CD14-positive monocyte (primary cell): ENCODE data around the gene PRDX3. TPM values are rescaled to one million over a fixed set of nuclear protein-coding genes. Genes with fewer than 3 reads are reported as not detected.
A peak's percentile ranks its signal among the peaks of the same experiment; 100 is the strongest.

Source experiments
- DNase-seq, 3 donors: peaks; one replicate each; pipeline ENCODE4 v3.0.0-alpha.2; 2011 to 2022
- H2AFZ ChIP-seq: 2 replicates; pipeline ENCODE4 v1.6.0; 2012; ENCODE audit warnings: mild to moderate bottlenecking, low read depth, low read length, inconsistent platforms; ENCODE audit not compliant: insufficient read depth, poor library complexity, severe bottlenecking
- H3K27ac ChIP-seq, 2 donors: 1 replicate in 1 of 2; 2 replicates in 1 of 2; pipeline ENCODE4 v1.5.1; 2012 to 2013; ENCODE audit warnings: low read length in 2 of 2, control low read depth in 1 of 2, inconsistent platforms in 1 of 2, low read depth in 1 of 2, mild to moderate bottlenecking in 1 of 2
- H3K27me3 ChIP-seq, 2 donors: one replicate each; pipeline versions ENCODE4 v1.6.0 to v1.6.1; 2011 to 2013; ENCODE audit warnings: low read length in 2 of 2; ENCODE audit not compliant: control insufficient read depth in 2 of 2, insufficient read depth in 2 of 2
- H3K36me3 ChIP-seq, 2 donors: replicated peaks in 1 of 2; 1 replicate in 1 of 2; 2 replicates in 1 of 2; pipeline versions ENCODE4 v1.5.1 to v1.6.1; 2012 to 2013; ENCODE audit warnings: low read length in 2 of 2, control low read depth in 1 of 2, inconsistent platforms in 1 of 2, mild to moderate bottlenecking in 1 of 2; ENCODE audit not compliant: insufficient read depth in 2 of 2, control insufficient read depth in 1 of 2
- H3K4me1 ChIP-seq, 2 donors: 1 replicate in 1 of 2; 2 replicates in 1 of 2; pipeline versions ENCODE4 v1.5.1 to v1.6.1; 2012 to 2013; ENCODE audit warnings: low read length in 2 of 2, control low read depth in 1 of 2, inconsistent platforms in 1 of 2, mild to moderate bottlenecking in 1 of 2, moderate library complexity in 1 of 2; ENCODE audit not compliant: insufficient read depth in 2 of 2, control insufficient read depth in 1 of 2
- H3K4me2 ChIP-seq: replicated peaks from 2 replicates; pipeline ENCODE3; 2012; ENCODE audit warnings: low read length, moderate library complexity, mild to moderate bottlenecking; ENCODE audit not compliant: poor library complexity, severe bottlenecking; ENCODE audit errors: extremely low read depth
- H3K4me3 ChIP-seq, 3 experiments: fragments of 200-600 bp in 1 of 3; sonication (generic) in 1 of 3; replicated peaks in 1 of 3; 1 replicate in 2 of 3; 2 replicates in 1 of 3; pipeline ENCODE4 v1.5.1; 2011 to 2013; ENCODE audit warnings: low read length in 3 of 3, mild to moderate bottlenecking in 3 of 3, control low read depth in 2 of 3, low read depth in 2 of 3, inconsistent platforms in 1 of 3, moderate library complexity in 1 of 3
- H3K79me2 ChIP-seq: 2 replicates; pipeline ENCODE4 v1.6.0; 2012; ENCODE audit warnings: mild to moderate bottlenecking, control low read depth, inconsistent platforms, low read length, moderate library complexity; ENCODE audit not compliant: insufficient read depth
- H3K9ac ChIP-seq: 2 replicates; pipeline ENCODE4 v1.6.0; 2017; ENCODE audit warnings: low read length, mild to moderate bottlenecking; ENCODE audit not compliant: insufficient read depth, poor library complexity, severe bottlenecking
- H3K9me3 ChIP-seq, 2 donors: replicated peaks in 1 of 2; 1 replicate in 1 of 2; 2 replicates in 1 of 2; pipeline versions ENCODE4 v1.5.1 to v1.6.1; 2012 to 2013; ENCODE audit warnings: low read length in 2 of 2, control low read depth in 1 of 2; ENCODE audit not compliant: control insufficient read depth in 1 of 2, insufficient read depth in 1 of 2
- H4K20me1 ChIP-seq: 2 replicates; pipeline ENCODE4 v1.6.0; 2012; ENCODE audit warnings: mild to moderate bottlenecking, low read length, control low read depth, moderate library complexity; ENCODE audit not compliant: insufficient read depth
- H3K27ac Mint-ChIP-seq, 7 donors: one replicate each; pipeline ENCODE4 v1.8.0; 2020; ENCODE audit warnings: mild to moderate bottlenecking in 7 of 7, mixed read lengths in 7 of 7, moderate library complexity in 6 of 7, inconsistent platforms in 2 of 7
- H3K27me3 Mint-ChIP-seq, 3 donors: one replicate each; pipeline ENCODE4 v1.8.0; 2021 to 2022; ENCODE audit warnings: low read depth in 3 of 3, mild to moderate bottlenecking in 3 of 3, mixed read lengths in 3 of 3, moderate library complexity in 3 of 3, inconsistent platforms in 1 of 3
- H3K36me3 Mint-ChIP-seq, 2 donors: one replicate each; pipeline ENCODE4 v1.8.0; 2020; ENCODE audit warnings: mixed read lengths in 2 of 2, inconsistent platforms in 1 of 2, mild to moderate bottlenecking in 1 of 2
- H3K4me1 Mint-ChIP-seq: one replicate; pipeline ENCODE4 v1.8.0; 2020; ENCODE audit warnings: mild to moderate bottlenecking, mixed read lengths
- H3K4me3 Mint-ChIP-seq, 2 donors: one replicate each; pipeline ENCODE4 v1.8.0; 2020; ENCODE audit warnings: mild to moderate bottlenecking in 2 of 2, mixed read lengths in 2 of 2, moderate library complexity in 1 of 2
- H3K9me3 Mint-ChIP-seq, 7 donors: one replicate each; pipeline ENCODE4 v1.8.0; 2020 to 2022; ENCODE audit warnings: mixed read lengths in 7 of 7, mild to moderate bottlenecking in 6 of 7, moderate library complexity in 6 of 7, inconsistent platforms in 2 of 7
- WGBS: methylation state at CpG from one replicate; pipeline ENCODE4 v1.1.5; 2013; ENCODE audit warnings: missing lambda C conversion rate; ENCODE audit not compliant: insufficient coverage; 5-methylcytosine and 5-hydroxymethylcytosine counted together
- intact Hi-C, 2 donors: fragments of 100-400 bp; cut with micrococcal nuclease; formaldehyde crosslinking; loops; one replicate each; pipeline versions ENCODE4 v1.15.0 to v1.15.1; 2023
- polyA plus RNA-seq, 3 donors: library from polyadenylated mRNA; depleted of rRNA in 1 of 3; unstranded in 2 of 3; stranded (reverse) in 1 of 3; fragments of 300-500 nt in 2 of 3; fragments of >200 nt in 1 of 3; fragmentation: Illumina TruSeq in 2 of 3; gene quantifications; 1 replicate in 2 of 3; 2 replicates in 1 of 3; pipeline ENCODE4 v1.2.3, GENCODE V29; 2012 to 2021
- TF ChIP-seq, protein P1 (sequence below): fragments of 200-600 bp; IDR thresholded peaks from one replicate; pipeline ENCODE4 v1.8.0; 2022; ENCODE audit warnings: antibody characterized with exemption, mild to moderate bottlenecking

Gene PRDX3
- polyA plus RNA-seq, 3 donors: 81.9 to 459 (median 410) TPM

DNA sequence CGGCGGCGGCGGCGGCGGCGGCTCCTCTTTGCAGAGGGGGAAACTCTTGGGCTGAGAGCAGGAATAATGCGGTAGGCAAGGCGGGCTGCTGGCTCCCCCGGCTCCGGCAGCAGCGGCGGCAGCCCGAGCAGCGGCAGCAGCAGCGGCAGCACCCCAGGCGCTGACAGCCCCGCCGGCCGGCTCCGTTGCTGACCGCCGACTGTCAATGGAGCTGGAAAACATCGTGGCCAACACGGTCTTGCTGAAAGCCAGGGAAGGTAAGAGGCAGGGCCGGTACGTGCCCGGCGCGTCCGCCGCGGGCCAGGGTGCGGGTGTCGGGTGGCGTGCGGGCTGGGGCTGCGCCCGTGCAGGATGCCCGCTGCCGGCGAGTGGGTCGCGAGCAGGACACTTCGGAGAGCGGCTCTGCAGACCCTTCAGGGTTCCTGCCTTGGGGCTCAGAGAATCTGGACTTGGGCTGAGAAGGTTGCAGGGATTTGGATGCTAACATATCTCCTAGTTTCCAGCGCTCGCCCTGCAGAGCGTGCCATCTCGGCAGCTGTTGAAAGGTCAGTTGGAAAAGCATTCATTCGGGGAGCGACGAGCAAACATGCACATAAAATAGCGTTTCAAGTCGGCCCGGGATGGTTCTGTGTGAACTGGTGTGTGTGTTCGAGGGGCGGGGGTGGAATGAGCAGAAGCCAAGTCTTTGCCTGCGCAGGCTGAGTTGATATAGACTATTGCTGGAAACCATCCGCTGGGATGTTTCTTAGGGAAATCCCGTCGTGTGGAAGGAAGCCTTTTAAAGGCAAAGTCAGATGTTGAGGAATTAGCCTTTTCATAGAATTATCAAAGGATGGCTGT is 29.3 kb upstream of the PRDX3 start:
- peak overlapping the region; percentile 95 to 96 for H3K4me3 Mint-ChIP-seq

DNA sequence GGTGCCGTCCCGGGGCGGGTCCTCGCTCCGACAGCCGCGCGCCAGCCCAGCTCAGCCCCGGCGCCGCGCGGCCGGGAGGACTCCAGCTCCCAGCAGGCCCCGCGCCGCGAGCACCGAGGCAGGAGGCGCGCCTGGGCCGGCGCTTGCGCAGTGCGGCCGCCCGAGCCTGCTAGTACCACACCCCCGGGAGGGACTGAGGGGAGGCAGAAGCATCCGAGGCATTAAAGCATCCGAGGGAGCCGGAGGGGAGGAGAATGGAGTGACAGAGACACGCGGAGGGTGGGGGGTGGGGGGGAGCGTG is 28.7 kb upstream of the PRDX3 start, which contains the start of gene GRK5:
Gene GRK5, plus strand, starts transcription at position 206 of the 301 bp plus-strand sequence. CDS start 347 bp downstream, outside the sequence.
- peaks cover 14% of the 10 kb centered on the region for H3K79me2 ChIP-seq
- under 1% methylated on average over 24 of the region's 34 CpGs for WGBS
- Mint-ChIP-seq H3K36me3 (peaks cover 2 to 7% of the 10 kb centered on the region in 2 donors), H3K9me3 (peaks cover 0 to 1% (median 0%) of the 10 kb centered on the region in 7 donors), H3K27ac (peak within 1 kb of the TSS; percentile 90 to 98 (median 97)), H3K4me3 (peak within 1 kb of the TSS; percentile 96 to 97), H3K27me3 (peaks cover 3 to 16% (median 16%) of the 10 kb centered on the region in 3 donors), H3K4me1 (peaks cover 41% of the 10 kb centered on the region)
- peak within 1 kb of the TSS; percentile 48 to 85 (median 80) for H3K4me3 ChIP-seq
- H3K36me3 ChIP-seq: peaks cover 0 to 4% of the 10 kb centered on the region in 2 donors
- peak within 1 kb of the TSS; percentile 81 for H2AFZ ChIP-seq
- no peaks in the 10 kb centered on the region for H3K27me3 ChIP-seq
- intact Hi-C loops: loop anchor here (2.0 to 10.0 kb wide), 4 partner anchors 63 to 453 kb away; partner anchors contain the start of gene CACUL1 (in 1 of the 2)
- H4K20me1 ChIP-seq: no peaks in the 10 kb centered on the region
- TF ChIP-seq, protein P1, sequence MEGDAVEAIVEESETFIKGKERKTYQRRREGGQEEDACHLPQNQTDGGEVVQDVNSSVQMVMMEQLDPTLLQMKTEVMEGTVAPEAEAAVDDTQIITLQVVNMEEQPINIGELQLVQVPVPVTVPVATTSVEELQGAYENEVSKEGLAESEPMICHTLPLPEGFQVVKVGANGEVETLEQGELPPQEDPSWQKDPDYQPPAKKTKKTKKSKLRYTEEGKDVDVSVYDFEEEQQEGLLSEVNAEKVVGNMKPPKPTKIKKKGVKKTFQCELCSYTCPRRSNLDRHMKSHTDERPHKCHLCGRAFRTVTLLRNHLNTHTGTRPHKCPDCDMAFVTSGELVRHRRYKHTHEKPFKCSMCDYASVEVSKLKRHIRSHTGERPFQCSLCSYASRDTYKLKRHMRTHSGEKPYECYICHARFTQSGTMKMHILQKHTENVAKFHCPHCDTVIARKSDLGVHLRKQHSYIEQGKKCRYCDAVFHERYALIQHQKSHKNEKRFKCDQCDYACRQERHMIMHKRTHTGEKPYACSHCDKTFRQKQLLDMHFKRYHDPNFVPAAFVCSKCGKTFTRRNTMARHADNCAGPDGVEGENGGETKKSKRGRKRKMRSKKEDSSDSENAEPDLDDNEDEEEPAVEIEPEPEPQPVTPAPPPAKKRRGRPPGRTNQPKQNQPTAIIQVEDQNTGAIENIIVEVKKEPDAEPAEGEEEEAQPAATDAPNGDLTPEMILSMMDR: no peak
- peak; percentile 91 to 93 (median 92) for DNase-seq
- peak within 1 kb of the TSS; percentile 84 for H3K4me2 ChIP-seq
- no peaks in the 10 kb centered on the region for H3K9me3 ChIP-seq
- H3K27ac ChIP-seq: peak within 1 kb of the TSS; percentile 73 to 86
- H3K9ac ChIP-seq: peak within 1 kb of the TSS; percentile 93
- H3K4me1 ChIP-seq: peaks cover 33 to 44% of the 10 kb centered on the region in 2 donors

More for the DNA sequence above, 29.3 kb upstream of the PRDX3 start:
- Histone ChIP-seq H2AFZ (peak overlapping the region; percentile 81), H3K27ac (peak overlapping the region in 1 of 2 donors; percentile 26), H4K20me1 (no peaks in the 10 kb centered on the region), H3K36me3 (peaks cover 0 to 4% of the 10 kb centered on the region in 2 donors), H3K27me3 (no peaks in the 10 kb centered on the region), H3K9me3 (no peaks in the 10 kb centered on the region), H3K4me3 (peak overlapping the region; percentile 48 to 85 (median 80)), H3K4me1 (peaks cover 35 to 48% of the 10 kb centered on the region in 2 donors), H3K79me2 (peaks cover 14% of the 10 kb centered on the region), H3K9ac (peak overlapping the region; percentile 54), H3K4me2 (peak overlapping the region; percentile 84)
- H3K4me1 Mint-ChIP-seq: peaks cover 45% of the 10 kb centered on the region
- intact Hi-C loops: loop anchor here (2.0 to 10.0 kb wide), 4 partner anchors 63 to 453 kb away; partner anchors contain the start of gene CACUL1 (in 1 of the 2)
- H3K27me3 Mint-ChIP-seq: peaks cover 3 to 16% (median 16%) of the 10 kb centered on the region in 3 donors
- H3K27ac Mint-ChIP-seq: peak overlapping the region; percentile 6 to 84 (median 51)
- under 1% methylated on average over 52 of the region's 62 CpGs for WGBS
- H3K9me3 Mint-ChIP-seq: peaks cover 0 to 1% (median 0%) of the 10 kb centered on the region in 7 donors
- peaks cover 5 to 7% of the 10 kb centered on the region in 2 donors for H3K36me3 Mint-ChIP-seq
- peak in 1 of 3 donors; percentile 15 for DNase-seq
- TF ChIP-seq, protein P1: no peak
